Kidney (tissue), 14 donors: ENCODE measurements around the gene RNF141. TPM values are rescaled to one million over a fixed set of nuclear protein-coding genes. Genes with fewer than 3 reads are reported as not detected.

ENCODE experiments used
- DNase-seq, 5 donors: peaks; one replicate each; pipeline ENCODE4 v3.0.0-alpha.2; 2013 to 2020
- FAIRE-seq: peaks from 2 replicates; lab custom pipeline; 2012; peaks lifted over from hg19 to GRCh38; lab: Jason Lieb, UNC
- H3K27ac ChIP-seq, 2 donors: one replicate each; pipeline ENCODE4 v1.7.0; 2013; ENCODE audit warnings: low read depth in 2 of 2, low read length in 2 of 2, inconsistent platforms in 1 of 2
- H3K27me3 ChIP-seq: one replicate; pipeline ENCODE4 v1.7.1; 2013; ENCODE audit warnings: low read length, inconsistent platforms; ENCODE audit not compliant: control insufficient read depth, insufficient read depth
- H3K36me3 ChIP-seq, 3 donors: one replicate each; pipeline versions ENCODE4 v1.7.0 to v1.7.1; 2013; ENCODE audit warnings: low read length in 3 of 3, control low read depth in 1 of 3, inconsistent platforms in 1 of 3; ENCODE audit not compliant: insufficient read depth in 3 of 3, control insufficient read depth in 2 of 3
- H3K4me1 ChIP-seq, 3 donors: one replicate each; pipeline versions ENCODE4 v1.7.0 to v1.7.1; 2013; ENCODE audit warnings: low read length in 3 of 3, inconsistent platforms in 1 of 3, low read depth in 1 of 3; ENCODE audit not compliant: control insufficient read depth in 2 of 3, insufficient read depth in 2 of 3
- H3K4me3 ChIP-seq, 3 donors: one replicate each; pipeline versions ENCODE4 v1.7.0 to v1.8.1; 2013; ENCODE audit warnings: low read length in 3 of 3, control low read depth in 1 of 3, inconsistent platforms in 1 of 3
- H3K9ac ChIP-seq, 3 donors: one replicate each; pipeline versions ENCODE4 v1.7.0 to v1.7.1; 2013; ENCODE audit warnings: low read length in 3 of 3, control low read depth in 1 of 3, inconsistent platforms in 1 of 3
- H3K9me3 ChIP-seq, 3 donors: one replicate each; pipeline versions ENCODE4 v1.7.0 to v1.7.1; 2013; ENCODE audit warnings: low read length in 3 of 3, control low read depth in 1 of 3, inconsistent platforms in 1 of 3; ENCODE audit not compliant: control insufficient read depth in 2 of 3, insufficient read depth in 1 of 3
- intact Hi-C: fragments of 100-400 bp; cut with DNase I; formaldehyde crosslinking; loops from one replicate; pipeline ENCODE4 v1.11.1; 2022
- polyA plus RNA-seq: library from polyadenylated mRNA; stranded (reverse); fragments of 350-450 nt; fragmentation: Illumina TruSeq; extraction: RNeasy Lipid Tissue Mini Kit (QIAGEN cat#74804); gene quantifications from one replicate; pipeline ENCODE4 v1.2.3, GENCODE V29; 2014; ENCODE audit warnings: low read depth, low replicate concordance; ENCODE audit not compliant: insufficient read depth
- total RNA-seq: library from RNA; stranded (reverse); fragmentation: NEBNext Ultra II Directional; extraction: Animal tissue kit (Norgen Biotek cat#: 25700); gene quantifications from one replicate; pipeline ENCODE4 v1.2.1, GENCODE V29; 2021
- TF ChIP-seq, protein P1 (sequence below): IDR thresholded peaks from 3 replicates; pipeline ENCODE4 v1.5.1; 2012; ENCODE audit warnings: mild to moderate bottlenecking, moderate library complexity, borderline replicate concordance; ENCODE audit not compliant: insufficient read depth; ENCODE audit errors: extremely low read depth
- donor health status: control.
- donor health status: control.
- donor health status: control.
- donor health status: control.
- donor health status: control.
- donor health status: DM: yes; HTN: yes; CAD: no.
- donor health status: Normal renal cell carcinoma (clear cell type).

The RNF141 gene
- total and polyA plus RNA-seq, 2 donors from 2014 or later = 20.5 to 35.8 TPM

- no peak for FAIRE-seq
- TF ChIP-seq, protein P1, sequence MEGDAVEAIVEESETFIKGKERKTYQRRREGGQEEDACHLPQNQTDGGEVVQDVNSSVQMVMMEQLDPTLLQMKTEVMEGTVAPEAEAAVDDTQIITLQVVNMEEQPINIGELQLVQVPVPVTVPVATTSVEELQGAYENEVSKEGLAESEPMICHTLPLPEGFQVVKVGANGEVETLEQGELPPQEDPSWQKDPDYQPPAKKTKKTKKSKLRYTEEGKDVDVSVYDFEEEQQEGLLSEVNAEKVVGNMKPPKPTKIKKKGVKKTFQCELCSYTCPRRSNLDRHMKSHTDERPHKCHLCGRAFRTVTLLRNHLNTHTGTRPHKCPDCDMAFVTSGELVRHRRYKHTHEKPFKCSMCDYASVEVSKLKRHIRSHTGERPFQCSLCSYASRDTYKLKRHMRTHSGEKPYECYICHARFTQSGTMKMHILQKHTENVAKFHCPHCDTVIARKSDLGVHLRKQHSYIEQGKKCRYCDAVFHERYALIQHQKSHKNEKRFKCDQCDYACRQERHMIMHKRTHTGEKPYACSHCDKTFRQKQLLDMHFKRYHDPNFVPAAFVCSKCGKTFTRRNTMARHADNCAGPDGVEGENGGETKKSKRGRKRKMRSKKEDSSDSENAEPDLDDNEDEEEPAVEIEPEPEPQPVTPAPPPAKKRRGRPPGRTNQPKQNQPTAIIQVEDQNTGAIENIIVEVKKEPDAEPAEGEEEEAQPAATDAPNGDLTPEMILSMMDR = no peak
- Histone ChIP-seq H3K4me1 (no peaks in the 10 kb centered on the region), H3K9ac (no peak overlapping the region), H3K27me3 (no peaks in the 10 kb centered on the region), H3K9me3 (no peaks in the 10 kb centered on the region), H3K27ac (no peak overlapping the region), H3K4me3 (no peak overlapping the region), H3K36me3 (peaks cover 0 to 8% (median 3%) of the 10 kb centered on the region in 3 donors)
- DNase-seq = no peak
- intact Hi-C loops = no loop called here
Observed at GRCh38 chr11:10462746-10463300, 78.2 kb downstream of the RNF141 start.

Other genes with a start within 250 kb of the RNF141 start
- gene SBF2, start 247.0 kb downstream of the RNF141 start, total RNA-seq = 55.4 TPM
- gene SBF2, start 247.0 kb downstream of the RNF141 start, polyA plus RNA-seq = 13.1 TPM
- 14.4 TPM for gene ADM, start 236.1 kb downstream of the RNF141 start, total RNA-seq
- gene ADM, start 236.1 kb downstream of the RNF141 start, polyA plus RNA-seq = 80.9 TPM
- 16.5 TPM for gene AMPD3, start 85.9 kb downstream of the RNF141 start, total RNA-seq
- gene AMPD3, start 85.9 kb downstream of the RNF141 start, polyA plus RNA-seq = 8.4 TPM
- 101 TPM for gene LYVE1, start 27.5 kb upstream of the RNF141 start, total RNA-seq
- gene LYVE1, start 27.5 kb upstream of the RNF141 start, polyA plus RNA-seq = 10.0 TPM
- 38.1 TPM for gene IRAG1, start 152.6 kb upstream of the RNF141 start, total RNA-seq
- 7.0 TPM for gene IRAG1, start 152.6 kb upstream of the RNF141 start, polyA plus RNA-seq
- 33.3 TPM for gene CTR9, start 210.1 kb upstream of the RNF141 start, total RNA-seq
- 16.7 TPM for gene CTR9, start 210.1 kb upstream of the RNF141 start, polyA plus RNA-seq